ENCODE data around the gene MACROD1.
"Not testable (repeated sequence)": the region's sequence is repeated elsewhere in the genome, so short reads cannot be mapped to it uniquely, and the experiment has no call there.

DNA sequence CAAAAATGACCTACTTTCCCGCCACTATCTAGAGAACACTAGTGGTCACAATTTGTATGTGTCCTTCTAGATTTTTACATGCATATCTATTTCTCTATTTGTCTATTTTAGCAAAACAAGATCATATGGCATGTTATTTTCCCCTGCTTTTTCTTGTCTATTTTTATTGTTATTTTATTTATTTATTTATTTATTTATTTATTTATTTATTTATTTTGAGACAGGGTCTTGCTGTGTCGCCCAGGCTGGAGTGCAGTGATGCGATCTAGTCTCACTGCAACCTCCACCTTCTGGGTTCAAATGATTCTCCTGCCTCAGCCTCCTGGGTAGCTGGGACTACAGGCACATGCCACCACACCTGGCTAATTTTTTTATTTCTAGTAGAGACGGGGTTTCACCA lies 202.0 kb downstream of the MACROD1 start:
- TF ChIP-seq, protein P1, sequence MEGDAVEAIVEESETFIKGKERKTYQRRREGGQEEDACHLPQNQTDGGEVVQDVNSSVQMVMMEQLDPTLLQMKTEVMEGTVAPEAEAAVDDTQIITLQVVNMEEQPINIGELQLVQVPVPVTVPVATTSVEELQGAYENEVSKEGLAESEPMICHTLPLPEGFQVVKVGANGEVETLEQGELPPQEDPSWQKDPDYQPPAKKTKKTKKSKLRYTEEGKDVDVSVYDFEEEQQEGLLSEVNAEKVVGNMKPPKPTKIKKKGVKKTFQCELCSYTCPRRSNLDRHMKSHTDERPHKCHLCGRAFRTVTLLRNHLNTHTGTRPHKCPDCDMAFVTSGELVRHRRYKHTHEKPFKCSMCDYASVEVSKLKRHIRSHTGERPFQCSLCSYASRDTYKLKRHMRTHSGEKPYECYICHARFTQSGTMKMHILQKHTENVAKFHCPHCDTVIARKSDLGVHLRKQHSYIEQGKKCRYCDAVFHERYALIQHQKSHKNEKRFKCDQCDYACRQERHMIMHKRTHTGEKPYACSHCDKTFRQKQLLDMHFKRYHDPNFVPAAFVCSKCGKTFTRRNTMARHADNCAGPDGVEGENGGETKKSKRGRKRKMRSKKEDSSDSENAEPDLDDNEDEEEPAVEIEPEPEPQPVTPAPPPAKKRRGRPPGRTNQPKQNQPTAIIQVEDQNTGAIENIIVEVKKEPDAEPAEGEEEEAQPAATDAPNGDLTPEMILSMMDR (IDR thresholded peaks at IDR 0.05): not testable (repeated sequence)
- not testable (repeated sequence) for TF ChIP-seq POLR2A, EP300 (IDR thresholded peaks at IDR 0.05)

All from suprapubic skin (tissue), 3 donors.